HG03139 (cell line): ENCODE measurements around the gene AGPAT2.

Experiments
- ATAC-seq: cut with Tn5 transposase; IDR thresholded peaks from one replicate; pipeline ENCODE4 v1.9.1; 2021; ENCODE audit not compliant: unreplicated experiment

AGPAT2 gene

GRCh38 chr9:136675477-136676296, 11.6 kb downstream of the AGPAT2 start:
- ATAC-seq, result no peak

GRCh38 chr9:136674786-136675349, 12.4 kb downstream of the AGPAT2 start:
- no peak for ATAC-seq

GRCh38 chr9:136673975-136674785, 13.1 kb downstream of the AGPAT2 start:
- ATAC-seq, result no peak

GRCh38 chr9:136673088-136673974, 13.9 kb downstream of the AGPAT2 start:
- no peak for ATAC-seq

GRCh38 chr9:136672431-136673087, 14.7 kb downstream of the AGPAT2 start:
- no peak for ATAC-seq

- no peak for ATAC-seq
Observed at GRCh38 chr9:136671646-136672430, 15.4 kb downstream of the AGPAT2 start.

GRCh38 chr9:136671254-136671614, 16.0 kb downstream of the AGPAT2 start:
- no peak for ATAC-seq

- no peak for ATAC-seq
Observed at GRCh38 chr9:136670576-136671253, 16.5 kb downstream of the AGPAT2 start.

- no peak for ATAC-seq
Observed at GRCh38 chr9:136669791-136670464, 17.3 kb downstream of the AGPAT2 start.

- ATAC-seq, result no peak
Observed at GRCh38 chr9:136668983-136669790, 18.1 kb downstream of the AGPAT2 start.

- no peak for ATAC-seq
Observed at GRCh38 chr9:136667940-136668760, 19.1 kb downstream of the AGPAT2 start.

- no peak for ATAC-seq
Observed at GRCh38 chr9:136667214-136667939, 19.9 kb downstream of the AGPAT2 start.

- no peak for ATAC-seq
Observed at GRCh38 chr9:136666372-136667213, 20.7 kb downstream of the AGPAT2 start.

GRCh38 chr9:136665704-136666371, 21.4 kb downstream of the AGPAT2 start:
- ATAC-seq, result no peak
